Pancreas (tissue), 10 donors: ENCODE data around the gene MAP3K1. TPM values are rescaled to one million over a fixed set of nuclear protein-coding genes. Genes with fewer than 3 reads are reported as not detected.

Experiments used
- ATAC-seq, 4 donors: fragments of 200-7000 bp; cut with Tn5 transposase; one replicate each; pipeline versions ENCODE4 v1.8.0 to v1.9.1; 2020; ENCODE audit warnings: mild to moderate bottlenecking in 4 of 4, moderate library complexity in 4 of 4
- DNase-seq, 6 donors: peaks; one replicate each; pipeline ENCODE4 v3.0.0-alpha.2; 2020
- FAIRE-seq: peaks from 2 replicates; lab custom pipeline; 2012; peaks lifted over from hg19 to GRCh38; lab: Jason Lieb, UNC
- H3K27ac ChIP-seq, 4 donors: fragments of 200-600 bp; sonication (generic); 1 replicate in 3 of 4; 2 replicates in 1 of 4; pipeline versions ENCODE4 v1.5.0 to v1.8.0; 2020
- H3K27me3 ChIP-seq, 4 donors: fragments of 200-600 bp; one replicate each; pipeline ENCODE4 v1.8.0; 2021
- H3K36me3 ChIP-seq, 3 donors: fragments of 200-600 bp; sonication (generic) in 1 of 3; one replicate each; pipeline versions ENCODE4 v1.5.0 to v1.8.0; 2020 to 2021
- H3K4me1 ChIP-seq, 3 donors: fragments of 200-600 bp; one replicate each; pipeline ENCODE4 v1.8.0; 2021
- H3K4me3 ChIP-seq, 4 donors: fragments of 200-600 bp; sonication (generic) in 2 of 4; one replicate each; pipeline versions ENCODE4 v1.5.0 to v1.8.0; 2020 to 2021
- H3K9me3 ChIP-seq, 4 donors: fragments of 200-600 bp; one replicate each; pipeline ENCODE4 v1.8.0; 2021
- CTCF ChIP-seq, 4 donors: fragments of 200-600 bp; sonication (generic) in 3 of 4; IDR thresholded peaks; one replicate each; pipeline versions ENCODE4 v1.5.0 to v1.8.0; 2021; ENCODE audit warnings: antibody characterized with exemption in 4 of 4
- WGBS, 2 donors: extraction: QIAGEN DNeasy Blood & Tissue Kit; methylation state at CpG; one replicate each; pipeline ENCODE4 v1.1.7; 2013; 5-methylcytosine and 5-hydroxymethylcytosine counted together
- intact Hi-C, 3 donors: fragments of 100-400 bp; cut with DNase I; formaldehyde crosslinking; loops; one replicate each; pipeline versions ENCODE4 v1.11.1 to v1.14.2; 2022
- polyA plus RNA-seq, 2 donors: library from polyadenylated mRNA; stranded (reverse); fragments of 200-250 nt; gene quantifications; one replicate each; pipeline ENCODE4 v1.2.3, GENCODE V29; 2013
- total RNA-seq, 6 donors: library from RNA; stranded (reverse); fragmentation: NEBNext Ultra II Directional in 4 of 6; extraction: Animal tissue kit (Norgen Biotek cat#: 25700) in 4 of 6; gene quantifications; one replicate each; pipeline versions ENCODE4 v1.2.1 to v1.2.4, GENCODE V29; 2021 to 2023
- donor health status: healthy with polysubstance abuse.
- donor health status: DM: no; HTN: no; CAD: no; lungs with moderate emphysema.
- donor health status: DM: no; HTN: no; CAD: no.
- donor health status: control.
- donor health status: control.
- donor health status: Bipolar disorder and iron deficiency.
- donor health status: DM: yes; HTN: yes; CAD: no.
- donor health status: DM: no; HTN: no; CAD: no.
- donor health status: DM: no; HTN: no; CAD: no.
- donor health status: DM: yes; HTN: yes; CAD: no.

The MAP3K1 gene
- 10 to 100 TPM; 11.4 to 28.7 (median 12.7) TPM for total RNA-seq
- polyA plus RNA-seq: 10 to 100 TPM in 1 of 2 donors, 1 to 10 TPM in 1; 5.4 to 10.1 TPM

- no peaks in the 10 kb centered on the region for H3K9me3 ChIP-seq
- WGBS, 2 donors: 0 to 1% methylated on average over 66 to 87 of the region's 87 CpGs
- H3K4me3 ChIP-seq: peak within 1 kb of the TSS; percentile 53 to 96 (median 80)
- FAIRE-seq (no peak), DNase-seq (peak; percentile 93 to 97 (median 96)), ATAC-seq (peak; percentile 78 to 86 (median 86))
- H3K36me3 ChIP-seq: no peaks in the 10 kb centered on the region
- no peaks in the 10 kb centered on the region for H3K27me3 ChIP-seq
- TF ChIP-seq CTCF (IDR thresholded peaks at IDR 0.05): no peak
- peaks cover under 1 to 34% (median 24%) of the 10 kb centered on the region in 3 donors for H3K4me1 ChIP-seq
- intact Hi-C loops: loop anchor here in 1 of 3 donors (10.0 kb wide), 2 partner anchors 170 to 320 kb away; no protein-coding TSS in a partner anchor
- peak within 1 kb of the TSS; percentile 75 to 98 (median 97) for H3K27ac ChIP-seq
Measured at GRCh38 chr5:56814963-56815657, at the start of gene MAP3K1. Gene MAP3K1 (plus strand): TSS chr5:56815549. CDS start chr5:56815574, 25 bp downstream.

DNA sequence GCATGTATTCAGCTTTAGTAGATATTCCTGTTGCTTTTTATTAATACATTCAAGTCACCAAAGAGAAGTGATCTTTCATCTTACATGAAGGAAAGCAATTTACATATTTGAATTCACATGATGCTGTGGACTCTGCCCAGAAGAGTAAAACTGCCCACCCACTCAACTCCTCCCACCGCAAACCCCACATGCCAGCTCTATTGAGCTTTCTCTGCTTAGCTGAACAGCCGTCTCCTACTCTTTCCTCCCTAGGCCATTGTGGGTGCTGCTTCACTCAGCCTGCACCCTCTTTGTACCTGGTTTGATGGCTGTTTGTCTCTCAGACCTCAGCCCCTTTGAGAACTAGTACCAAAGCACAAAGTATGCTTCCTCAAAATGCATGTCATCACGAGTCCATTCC, 48.4 kb upstream of the MAP3K1 start:
- intact Hi-C loops: no loop called here
- DNase-seq (no peak), FAIRE-seq (no peak)

DNA sequence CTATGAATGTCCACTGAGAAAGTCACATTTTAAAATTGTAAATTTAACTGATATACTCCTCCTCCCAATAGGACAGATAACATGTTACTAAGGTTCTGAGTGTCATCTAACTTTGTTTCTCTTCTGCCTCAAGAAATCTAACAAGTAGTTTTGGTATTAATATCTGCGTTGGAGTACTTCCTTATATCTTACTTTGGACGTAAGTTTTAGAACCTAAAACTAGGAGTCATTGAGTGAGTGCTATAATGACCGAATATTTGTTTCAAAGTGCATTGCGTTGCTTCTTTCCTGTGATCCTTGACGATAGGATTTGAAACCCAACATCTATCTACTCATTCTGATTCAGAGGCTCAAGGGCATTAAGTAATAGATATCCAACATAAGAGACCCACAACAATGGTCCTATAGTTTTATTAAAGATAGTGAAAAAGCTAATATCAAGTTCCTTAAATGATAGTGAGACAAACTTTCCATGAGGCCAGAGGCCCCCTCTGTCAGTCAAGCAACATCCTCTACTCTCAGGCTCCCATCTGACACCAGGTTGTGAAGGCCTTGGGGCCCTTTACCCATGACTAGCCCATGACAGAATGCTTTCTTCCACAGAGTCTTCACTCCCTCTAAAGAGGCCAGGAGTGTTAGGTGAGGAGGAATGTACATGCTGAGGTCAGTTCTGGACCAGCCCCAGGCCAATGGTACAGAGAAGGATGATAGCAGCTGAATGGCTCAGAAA, 45.3 kb upstream of the MAP3K1 start:
- TF ChIP-seq CTCF (IDR thresholded peaks at IDR 0.05): no peak
- intact Hi-C loops: no loop called here
- FAIRE-seq: no peak
- H3K9me3 ChIP-seq: no peaks in the 10 kb centered on the region
- DNase-seq: no peak
- 87 to 94% methylated on average over 5 of the region's 5 CpGs for WGBS, 2 donors
- H3K27ac ChIP-seq: no peak overlapping the region
- H3K4me1 ChIP-seq: no peaks in the 10 kb centered on the region
- H3K27me3 ChIP-seq: no peaks in the 10 kb centered on the region
- H3K4me3 ChIP-seq: no peak overlapping the region
- H3K36me3 ChIP-seq: no peaks in the 10 kb centered on the region
- no peak for ATAC-seq

More for the DNA sequence above, 48.4 kb upstream of the MAP3K1 start:
- TF ChIP-seq CTCF (IDR thresholded peaks at IDR 0.05): no peak
- Histone ChIP-seq H3K36me3 (no peaks in the 10 kb centered on the region), H3K4me3 (no peak overlapping the region), H3K27me3 (no peaks in the 10 kb centered on the region), H3K9me3 (no peaks in the 10 kb centered on the region), H3K27ac (no peak overlapping the region), H3K4me1 (no peaks in the 10 kb centered on the region)
- ATAC-seq: no peak
- 81 to 87% methylated on average over 3 of the region's 3 CpGs for WGBS, 2 donors

- H3K4me1 ChIP-seq: no peaks in the 10 kb centered on the region
- no peaks in the 10 kb centered on the region for H3K9me3 ChIP-seq
- no peak overlapping the region for H3K27ac ChIP-seq
- no peaks in the 10 kb centered on the region for H3K27me3 ChIP-seq
- DNase-seq (no peak), ATAC-seq (no peak), FAIRE-seq (no peak)
- 87% methylated on average over 6 of the region's 6 CpGs for WGBS, 2 donors
- H3K36me3 ChIP-seq: no peaks in the 10 kb centered on the region
- intact Hi-C loops: no loop called here
- TF ChIP-seq CTCF (IDR thresholded peaks at IDR 0.05): no peak
- H3K4me3 ChIP-seq: no peak overlapping the region
Measured at GRCh38 chr5:56772767-56773166, 42.6 kb upstream of the MAP3K1 start.
